Anterior cingulate cortex (tissue), 58 donors: Measurements from ENCODE around the gene SLC35G3.
"Not testable (repeated sequence)": the region's sequence is repeated elsewhere in the genome, so short reads cannot be mapped to it uniquely, and the experiment has no call there.

Experiments used
- DNase-seq, 58 donors: peaks; one replicate each; lab custom pipeline; 2025; lab: John Stamatoyannopoulos, UW

Gene SLC35G3

DNA sequence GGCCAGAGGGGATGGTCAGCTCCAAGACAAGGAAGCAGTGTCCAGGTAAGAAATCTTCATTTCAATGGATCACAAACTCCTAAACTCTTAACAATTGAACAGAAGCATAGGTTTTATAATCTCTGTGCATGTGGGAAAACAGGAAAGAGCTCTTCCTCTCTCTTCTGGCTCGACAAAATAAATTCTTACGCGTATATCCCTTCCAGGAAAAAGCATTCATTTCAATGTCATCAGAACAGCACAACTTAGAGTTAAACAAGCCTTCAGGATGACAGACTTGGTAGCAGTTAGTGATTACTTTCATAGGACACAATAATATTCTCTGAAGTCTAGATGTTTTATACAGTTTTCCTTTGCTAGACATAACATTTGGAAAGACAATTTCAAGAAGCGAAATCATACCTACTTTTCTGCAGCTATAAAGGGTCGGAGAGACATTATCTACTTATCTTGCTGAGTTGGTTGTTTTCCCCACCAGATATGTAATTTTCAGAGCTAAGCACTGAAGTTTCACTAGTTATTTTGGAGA, 19.3 kb upstream of the SLC35G3 start:
- no peak for DNase-seq

- DNase-seq = no peak
Measured at GRCh38 chr17:35212668-35213067, 18.5 kb upstream of the SLC35G3 start.

GRCh38 chr17:35210741-35211140, 16.5 kb upstream of the SLC35G3 start:
- no peak for DNase-seq

GRCh38 chr17:35202582-35202981, 8.4 kb upstream of the SLC35G3 start:
- DNase-seq = not testable (repeated sequence)

DNA sequence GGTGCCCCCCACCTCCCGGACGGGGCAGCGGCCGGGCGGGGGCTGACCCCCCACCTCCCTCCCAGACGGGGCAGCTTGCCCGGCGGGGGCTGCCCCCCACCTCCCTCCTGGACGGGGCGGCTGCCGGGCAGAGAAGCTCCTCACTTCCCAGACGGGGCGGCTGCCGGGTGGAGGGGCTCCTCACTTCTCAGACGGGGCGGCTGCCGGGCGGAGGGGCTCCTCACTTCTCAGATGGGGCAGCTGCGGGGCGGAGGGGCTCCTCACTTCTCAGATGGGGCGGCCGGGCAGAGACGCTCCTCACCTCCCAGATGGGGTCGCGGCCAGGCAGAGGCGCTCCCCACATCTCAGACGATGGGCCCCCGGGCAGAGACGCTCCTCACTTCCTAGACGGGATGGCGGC, 869 bp upstream of the SLC35G3 start:
- DNase-seq = not testable (repeated sequence)

DNA sequence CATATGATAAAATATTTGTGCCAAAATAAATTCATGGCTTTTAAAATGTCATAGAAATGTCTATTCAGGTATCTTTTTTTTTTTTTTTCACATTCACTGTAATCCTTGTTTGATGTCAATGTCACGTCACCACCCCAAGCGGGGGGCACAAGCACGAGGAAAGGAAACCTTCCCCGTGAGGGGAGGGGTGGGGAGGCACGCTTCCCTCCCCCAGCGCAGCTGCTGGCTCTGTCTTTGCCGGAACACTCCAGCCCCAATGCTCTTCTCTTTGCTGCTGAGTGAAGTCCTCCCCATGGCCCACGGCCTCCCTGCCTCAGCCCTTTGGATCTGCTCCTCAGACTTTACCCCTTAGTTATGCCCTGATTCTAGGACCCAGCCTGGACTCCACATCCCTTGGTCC, 1.5 kb downstream of the SLC35G3 start:
- no peak for DNase-seq

- no peak for DNase-seq
Measured at GRCh38 chr17:35191001-35191695, 3.0 kb downstream of the SLC35G3 start.

DNA sequence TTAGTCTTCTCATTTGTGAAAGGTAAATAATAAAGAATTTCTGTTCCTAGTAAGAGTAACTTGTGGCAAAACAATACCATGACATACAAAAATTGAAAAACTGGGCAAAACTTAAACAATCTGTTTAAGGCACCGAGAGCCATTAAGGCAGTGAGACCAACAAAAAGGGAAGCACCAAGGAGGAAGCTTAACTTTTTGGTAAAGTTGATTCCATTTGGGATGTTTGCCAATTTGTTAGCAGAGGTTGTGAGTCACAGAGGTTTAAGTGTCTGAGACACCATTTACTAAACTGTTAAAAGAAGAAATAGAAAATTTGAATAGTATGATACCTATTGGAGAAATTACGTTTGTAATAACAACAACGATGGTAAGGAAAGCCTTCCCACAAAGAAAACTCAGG, 4.9 kb downstream of the SLC35G3 start:
- DNase-seq = no peak

DNA sequence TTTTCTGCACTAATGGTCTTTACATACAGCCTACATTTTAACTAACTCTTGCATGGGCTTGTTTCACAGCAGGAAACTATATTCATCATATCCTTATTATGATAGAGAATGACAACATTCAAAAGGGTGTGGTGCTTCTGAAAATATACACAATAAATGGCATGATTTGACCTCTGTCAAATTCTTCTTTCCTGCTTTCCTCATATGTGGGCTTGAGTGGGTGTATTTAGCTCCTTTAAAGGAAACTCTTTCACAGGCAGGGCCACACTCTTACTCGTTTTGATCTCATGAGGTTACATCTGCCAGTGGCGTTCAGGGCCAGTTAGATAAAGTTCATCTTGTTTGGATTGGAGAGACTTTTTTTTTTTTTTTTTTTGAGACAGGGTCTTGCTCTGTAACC, 6.1 kb downstream of the SLC35G3 start:
- no peak for DNase-seq

- DNase-seq = no peak
Measured at GRCh38 chr17:35187481-35187880, 6.7 kb downstream of the SLC35G3 start.

- DNase-seq = no peak
Measured at GRCh38 chr17:35185849-35186248, 8.3 kb downstream of the SLC35G3 start.

GRCh38 chr17:35184274-35184673, 9.9 kb downstream of the SLC35G3 start:
- DNase-seq = no peak

- DNase-seq = no peak
Measured at GRCh38 chr17:35183332-35183731, 10.9 kb downstream of the SLC35G3 start.

- not testable (repeated sequence) for DNase-seq
Measured at GRCh38 chr17:35179379-35179778, 14.8 kb downstream of the SLC35G3 start.

DNA sequence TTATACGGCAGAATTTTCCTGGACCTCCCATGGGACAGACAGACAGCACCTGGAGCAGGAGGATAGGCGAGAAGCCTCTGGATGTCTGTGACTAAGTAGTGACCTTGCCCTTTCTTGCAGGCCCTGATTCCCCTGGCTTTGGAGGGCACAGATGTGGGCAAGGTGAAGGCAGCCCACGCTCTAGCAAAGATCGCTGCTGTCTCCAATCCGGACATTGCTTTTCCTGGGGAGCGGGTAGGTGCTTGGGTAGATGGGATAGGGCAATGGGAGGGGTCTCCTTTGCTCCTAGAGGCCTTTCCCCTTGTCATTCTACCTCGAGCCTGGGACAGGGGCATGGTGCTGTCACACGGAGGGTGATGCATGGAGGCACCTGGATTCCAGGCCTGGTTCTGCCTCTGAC, 17.3 kb downstream of the SLC35G3 start:
- DNase-seq = no peak

- DNase-seq = no peak
Measured at GRCh38 chr17:35175638-35176415, 18.4 kb downstream of the SLC35G3 start.

DNA sequence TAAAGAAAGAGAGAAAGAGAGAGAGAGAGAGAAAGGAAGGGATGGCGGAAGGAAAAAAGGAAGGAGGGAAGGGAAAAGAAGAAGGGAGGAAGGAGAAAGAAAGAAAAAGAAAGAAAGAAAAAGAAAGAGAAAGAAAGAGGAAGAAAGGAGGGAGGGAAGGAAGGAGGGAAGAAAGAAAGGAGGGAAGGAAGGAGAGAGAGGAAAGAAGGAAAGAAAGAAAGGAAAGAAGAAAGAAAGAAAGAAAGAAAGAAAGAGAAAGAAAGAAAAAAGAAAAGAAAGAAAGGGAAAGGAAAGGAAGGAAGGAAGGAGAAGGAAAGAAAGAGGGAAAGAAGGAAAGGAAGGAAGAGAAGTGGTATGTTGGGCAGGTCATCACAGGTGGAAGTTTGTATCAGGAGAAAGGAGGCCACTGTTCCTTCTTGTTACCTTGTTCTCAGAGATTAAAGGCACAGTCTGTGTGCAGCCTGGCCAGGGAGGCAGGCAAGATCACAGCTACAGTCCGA, 19.3 kb downstream of the SLC35G3 start:
- no peak for DNase-seq

DNA sequence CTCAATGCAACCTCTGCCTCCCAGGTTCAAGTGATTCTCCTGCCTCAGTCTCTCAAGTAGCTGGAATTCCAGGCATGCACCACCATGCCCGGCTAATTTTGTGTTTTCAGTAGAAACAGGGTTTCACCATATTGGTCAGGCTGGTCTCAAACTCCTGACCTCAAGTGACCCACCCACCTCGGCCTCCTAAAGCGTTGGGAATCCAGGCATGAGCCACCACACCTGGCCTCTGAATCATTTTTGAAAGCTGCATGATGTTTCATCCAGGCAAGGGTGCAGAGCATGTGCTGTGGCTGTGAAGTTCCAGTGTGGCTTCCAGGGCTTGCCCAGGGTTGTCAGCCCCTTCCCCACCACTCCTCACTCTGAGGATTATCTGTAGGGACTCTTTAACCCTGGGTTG, 21.9 kb downstream of the SLC35G3 start:
- DNase-seq = not testable (repeated sequence)

DNA sequence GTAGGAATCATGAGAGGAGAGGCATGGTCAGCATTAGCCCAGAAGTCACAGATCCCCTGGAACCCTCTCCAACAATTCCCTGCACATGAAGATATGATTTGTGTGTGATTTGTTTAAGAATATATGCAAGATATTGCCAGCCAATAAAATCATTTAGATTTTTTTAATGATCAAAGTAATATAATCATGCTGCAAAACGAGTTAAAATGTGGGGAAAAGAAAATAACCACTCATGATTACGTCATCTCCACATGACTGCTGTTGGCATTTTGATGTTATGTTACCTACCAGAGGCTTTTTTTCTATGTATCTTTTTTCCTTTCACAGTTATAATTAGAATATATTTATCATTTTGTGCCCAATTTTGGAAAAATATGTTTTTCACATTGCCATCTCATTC, 22.4 kb downstream of the SLC35G3 start:
- no peak for DNase-seq

DNA sequence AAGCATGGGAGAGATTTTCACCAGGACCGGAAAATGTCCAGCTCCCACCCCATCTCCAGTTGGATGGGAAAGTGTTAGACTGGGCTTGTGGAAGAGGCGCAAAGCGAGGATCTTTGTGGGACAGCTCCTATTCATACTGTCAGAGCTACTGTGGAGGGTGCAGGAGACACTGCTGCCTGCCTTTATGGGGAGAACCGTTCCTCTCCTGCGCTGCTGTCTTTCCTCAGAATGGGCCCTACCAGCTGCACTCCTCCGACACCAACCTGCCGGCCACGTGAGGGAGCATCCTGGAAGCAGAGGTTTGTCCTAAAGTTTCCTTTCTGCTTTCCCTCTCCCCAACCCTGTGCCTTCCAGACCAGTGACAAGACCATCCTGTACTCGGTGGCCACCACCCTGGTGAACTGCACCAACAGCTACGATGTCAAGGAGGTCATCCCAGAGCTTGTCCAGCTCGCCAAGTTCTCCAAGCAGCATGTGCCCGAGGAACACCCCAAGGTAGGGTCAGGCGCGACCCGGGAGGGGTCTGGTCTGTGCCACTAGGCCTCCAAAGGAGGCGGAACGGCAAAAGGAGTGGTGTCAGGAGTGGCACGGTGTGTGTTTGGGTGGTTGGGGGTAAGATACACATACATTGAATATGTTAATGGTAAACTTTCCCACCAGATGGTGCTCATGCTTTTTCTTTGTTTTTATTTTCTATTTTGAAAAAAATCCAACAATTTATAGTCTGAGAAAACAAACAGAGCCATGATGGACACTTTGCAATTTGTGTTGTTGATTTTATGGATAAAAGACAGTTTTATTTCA, 23.0 kb downstream of the SLC35G3 start:
- no peak for DNase-seq

- no peak for DNase-seq
Measured at GRCh38 chr17:35169835-35170363, 24.3 kb downstream of the SLC35G3 start.
